ENCODE measurements around the gene DEFB127. TPM values are rescaled to one million over a fixed set of nuclear protein-coding genes. Genes with fewer than 3 reads are reported as not detected.
"Not testable (repeated sequence)": the region's sequence is repeated elsewhere in the genome, so short reads cannot be mapped to it uniquely, and the experiment has no call there.

The DEFB127 gene
- total RNA-seq, 1 experiment from 2014 or later: not detected

DNA sequence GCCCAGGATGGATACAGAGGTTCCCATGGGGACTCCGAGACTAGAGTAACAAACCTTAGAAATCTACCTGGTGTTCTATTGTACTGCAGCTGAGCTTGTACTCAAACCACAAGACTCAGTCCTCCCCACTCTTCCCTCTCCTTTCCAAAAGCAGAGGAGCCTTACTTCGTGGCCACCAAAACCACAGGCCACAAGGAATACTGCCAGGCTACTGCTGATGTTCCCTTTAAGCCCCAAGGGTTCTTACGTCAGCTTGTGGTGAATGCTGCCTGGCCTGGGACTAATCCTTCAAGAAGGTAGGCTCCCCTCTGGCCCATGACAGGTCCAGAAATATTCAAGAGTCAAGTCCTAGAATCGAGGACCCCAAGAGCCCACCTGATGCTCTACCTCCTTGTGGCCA is 42.7 kb downstream of the DEFB127 start:
- Histone ChIP-seq H3T11ph (ENCODE audit: low read length) (no peak overlapping the region), H2BK15ac (ENCODE audit: low read depth, low read length) (no peak overlapping the region), H2BK20ac (ENCODE audit: low read depth, low read length, poor library complexity, severe bottlenecking) (no peak overlapping the region), H2BK120ac (ENCODE audit: low read depth, low read length, poor library complexity, severe bottlenecking) (no peak overlapping the region), H4K5ac (ENCODE audit: insufficient read length, low read depth, low read length) (no peak overlapping the region), H3K56ac (ENCODE audit: insufficient read length, low read depth, low read length) (no peak overlapping the region), H3K23ac (ENCODE audit: insufficient read length, low read depth, low read length) (no peak overlapping the region), H3K4ac (ENCODE audit: low read depth, low read length) (no peak overlapping the region), H4K8ac (replicated peaks; ENCODE audit: insufficient read length, low read depth, low read length) (no peak overlapping the region), H2BK5ac (ENCODE audit: insufficient read length, low read length) (no peak overlapping the region), H2AFZ (ENCODE audit: low read length) (no peak overlapping the region), H3K4me2 (ENCODE audit: insufficient read depth, insufficient read length, low read length) (no peak overlapping the region), H3K27me3 (ENCODE audit: insufficient read depth, low read length) (no peaks in the 10 kb centered on the region), H3K79me2 (ENCODE audit: insufficient read depth, low read length) (no peaks in the 10 kb centered on the region), H3K23me2 (ENCODE audit: insufficient read length, low read depth, low read length, poor library complexity, severe bottlenecking) (no peaks in the 10 kb centered on the region), H3K9me3 (ENCODE audit: control insufficient read depth, low read depth, low read length) (peaks cover 33% of the 10 kb centered on the region), H3K9ac (ENCODE audit: extremely low read depth, insufficient read length, low read length) (no peak overlapping the region), H2BK12ac (ENCODE audit: insufficient read length, low read depth, low read length) (no peak overlapping the region), H3K18ac (ENCODE audit: insufficient read length, low read depth, low read length) (no peak overlapping the region), H4K91ac (ENCODE audit: insufficient read length, low read depth, low read length) (no peak overlapping the region), H3K14ac (ENCODE audit: insufficient read depth, low read length) (no peak overlapping the region), H3K4me1 (ENCODE audit: insufficient read depth, low read length) (no peaks in the 10 kb centered on the region), H3K27ac (ENCODE audit: insufficient read length, low read depth, low read length) (no peak overlapping the region), H2AK5ac (ENCODE audit: insufficient read length, low read length) (no peak overlapping the region), H4K20me1 (ENCODE audit: control insufficient read depth, insufficient read depth, insufficient read length) (no peaks in the 10 kb centered on the region), H3K79me1 (ENCODE audit: insufficient read depth, low read depth, low read length, poor library complexity, severe bottlenecking) (no peaks in the 10 kb centered on the region)
- no peak for DNase-seq
- Mint-ChIP-seq H3K9me3 (peaks cover 5 to 88% of the 10 kb centered on the region in 2 experiments; a peak in 3 of 5 replicates), H3K27ac (no peak overlapping the region), H3K4me3 (no peak overlapping the region), H3K27me3 (ENCODE audit: low read depth) (peaks cover 82% of the 10 kb centered on the region), H3K36me3 (ENCODE audit: insufficient read depth in 1 of 3, low read depth in 3 of 3) (no peaks in the 10 kb centered on the region), H3K4me1 (no peaks in the 10 kb centered on the region)
- no CpG with 5 or more reads among the region's 4 CpGs for WGBS (ENCODE audit: extremely low coverage, insufficient read length, low lambda C conversion rate)
- TF ChIP-seq, protein P1, sequence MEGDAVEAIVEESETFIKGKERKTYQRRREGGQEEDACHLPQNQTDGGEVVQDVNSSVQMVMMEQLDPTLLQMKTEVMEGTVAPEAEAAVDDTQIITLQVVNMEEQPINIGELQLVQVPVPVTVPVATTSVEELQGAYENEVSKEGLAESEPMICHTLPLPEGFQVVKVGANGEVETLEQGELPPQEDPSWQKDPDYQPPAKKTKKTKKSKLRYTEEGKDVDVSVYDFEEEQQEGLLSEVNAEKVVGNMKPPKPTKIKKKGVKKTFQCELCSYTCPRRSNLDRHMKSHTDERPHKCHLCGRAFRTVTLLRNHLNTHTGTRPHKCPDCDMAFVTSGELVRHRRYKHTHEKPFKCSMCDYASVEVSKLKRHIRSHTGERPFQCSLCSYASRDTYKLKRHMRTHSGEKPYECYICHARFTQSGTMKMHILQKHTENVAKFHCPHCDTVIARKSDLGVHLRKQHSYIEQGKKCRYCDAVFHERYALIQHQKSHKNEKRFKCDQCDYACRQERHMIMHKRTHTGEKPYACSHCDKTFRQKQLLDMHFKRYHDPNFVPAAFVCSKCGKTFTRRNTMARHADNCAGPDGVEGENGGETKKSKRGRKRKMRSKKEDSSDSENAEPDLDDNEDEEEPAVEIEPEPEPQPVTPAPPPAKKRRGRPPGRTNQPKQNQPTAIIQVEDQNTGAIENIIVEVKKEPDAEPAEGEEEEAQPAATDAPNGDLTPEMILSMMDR (conservative IDR thresholded peaks at IDR 0.05): no peak

- H4K5ac ChIP-seq (ENCODE audit: insufficient read length, low read depth, low read length); H3K4me2 ChIP-seq (ENCODE audit: insufficient read depth, insufficient read length, low read length); H3K4me3 Mint-ChIP-seq; H3K23me2 ChIP-seq (ENCODE audit: insufficient read length, low read depth, low read length, poor library complexity, severe bottlenecking); H4K91ac ChIP-seq (ENCODE audit: insufficient read length, low read depth, low read length); H3K36me3 Mint-ChIP-seq (ENCODE audit: insufficient read depth in 1 of 3, low read depth in 3 of 3); H3K4me1 Mint-ChIP-seq; DNase-seq; H2BK5ac ChIP-seq (ENCODE audit: insufficient read length, low read length); H3T11ph ChIP-seq (ENCODE audit: low read length); H3K4ac ChIP-seq (ENCODE audit: low read depth, low read length); H2BK15ac ChIP-seq (ENCODE audit: low read depth, low read length); H3K14ac ChIP-seq (ENCODE audit: insufficient read depth, low read length); H2BK12ac ChIP-seq (ENCODE audit: insufficient read length, low read depth, low read length); H3K79me2 ChIP-seq (ENCODE audit: insufficient read depth, low read length); H3K27me3 ChIP-seq (ENCODE audit: insufficient read depth, low read length); H2BK20ac ChIP-seq (ENCODE audit: low read depth, low read length, poor library complexity, severe bottlenecking); H4K20me1 ChIP-seq (ENCODE audit: control insufficient read depth, insufficient read depth, insufficient read length); H2BK120ac ChIP-seq (ENCODE audit: low read depth, low read length, poor library complexity, severe bottlenecking); H3K9ac ChIP-seq (ENCODE audit: extremely low read depth, insufficient read length, low read length); H2AFZ ChIP-seq (ENCODE audit: low read length); H3K4me1 ChIP-seq (ENCODE audit: insufficient read depth, low read length); H3K56ac ChIP-seq (ENCODE audit: insufficient read length, low read depth, low read length); H3K27ac ChIP-seq (ENCODE audit: insufficient read length, low read depth, low read length); H3K27ac Mint-ChIP-seq; H3K18ac ChIP-seq (ENCODE audit: insufficient read length, low read depth, low read length); H3K23ac ChIP-seq (ENCODE audit: insufficient read length, low read depth, low read length); H2AK5ac ChIP-seq (ENCODE audit: insufficient read length, low read length); H4K8ac ChIP-seq (replicated peaks; ENCODE audit: insufficient read length, low read depth, low read length); H3K79me1 ChIP-seq (ENCODE audit: insufficient read depth, low read depth, low read length, poor library complexity, severe bottlenecking): not testable (repeated sequence)
- WGBS (ENCODE audit: extremely low coverage, insufficient read length, low lambda C conversion rate): no CpG with 5 or more reads among the region's 4 CpGs
- peaks cover 2 to 62% of the 10 kb centered on the region in 2 experiments; a peak in 3 of 5 replicates for H3K9me3 Mint-ChIP-seq
- peaks cover 82% of the 10 kb centered on the region for H3K27me3 Mint-ChIP-seq (ENCODE audit: low read depth)
- H3K9me3 ChIP-seq (ENCODE audit: control insufficient read depth, low read depth, low read length): peaks cover 33% of the 10 kb centered on the region
Observed at GRCh38 chr20:203630-204029, 46.4 kb downstream of the DEFB127 start.
